ENCODE measurements around the gene USP16. TPM values are rescaled to one million over a fixed set of nuclear protein-coding genes. Genes with fewer than 3 reads are reported as not detected.

The USP16 gene
- total RNA-seq (2021): 30.6 and 31.7 TPM in 2 replicates
- long read RNA-seq, partial matches to known transcripts: 12 of 16 reads
- long read RNA-seq, other reads (novel, unspliced or antisense): 3 of 16 reads

GRCh38 chr21:29024474-29025327, at the start of gene USP16:
TSS of gene USP16 (plus strand) at chr21:29024668. CDS start at chr21:29027914, 3,246 bp downstream.
- no peak within 1 kb of the TSS for H4K8ac ChIP-seq (replicated peaks; ENCODE audit: insufficient read length, low read depth, low read length)
- peaks cover 3 to 20% (median 13%) of the 10 kb centered on the region in 3 experiments; a peak in 4 of 7 replicates for H3K36me3 Mint-ChIP-seq (ENCODE audit: insufficient read depth in 1 of 3, low read depth in 3 of 3)
- peak within 1 kb of the TSS; percentile 84 for H2AFZ ChIP-seq (ENCODE audit: low read length)
- H4K5ac ChIP-seq (ENCODE audit: insufficient read length, low read depth, low read length): no peak within 1 kb of the TSS
- no peak within 1 kb of the TSS for H2BK20ac ChIP-seq (ENCODE audit: low read depth, low read length, poor library complexity, severe bottlenecking)
- H3K56ac ChIP-seq (ENCODE audit: insufficient read length, low read depth, low read length): no peak within 1 kb of the TSS
- no peak within 1 kb of the TSS for H2AK5ac ChIP-seq (ENCODE audit: insufficient read length, low read length)
- no peaks in the 10 kb centered on the region for H3K79me1 ChIP-seq (ENCODE audit: insufficient read depth, low read depth, low read length, poor library complexity, severe bottlenecking)
- no peaks in the 10 kb centered on the region for H3K9me3 ChIP-seq (ENCODE audit: control insufficient read depth, low read depth, low read length)
- no peak for TF ChIP-seq CTCF (conservative IDR thresholded peaks at IDR 0.05)
- H3K27ac Mint-ChIP-seq: peak within 1 kb of the TSS; percentile 99 to 100 (median 100)
- H3K27me3 Mint-ChIP-seq (ENCODE audit: low read depth): no peaks in the 10 kb centered on the region
- H4K20me1 ChIP-seq (ENCODE audit: control insufficient read depth, insufficient read depth, insufficient read length): no peaks in the 10 kb centered on the region
- H3K79me2 ChIP-seq (ENCODE audit: insufficient read depth, low read length): peaks cover 2% of the 10 kb centered on the region; the same call in 1 of the 2 replicates
- peak within 1 kb of the TSS; percentile 90 for H2BK5ac ChIP-seq (ENCODE audit: insufficient read length, low read length)
- DNase-seq: peak; percentile 96
- peak within 1 kb of the TSS; percentile 98 for H3K14ac ChIP-seq (ENCODE audit: insufficient read depth, low read length)
- peak within 1 kb of the TSS; percentile 19 for H3K27ac ChIP-seq (ENCODE audit: insufficient read length, low read depth, low read length)
- peak within 1 kb of the TSS; percentile 98 for H3K18ac ChIP-seq (ENCODE audit: insufficient read length, low read depth, low read length)
- no peak within 1 kb of the TSS for H3T11ph ChIP-seq (ENCODE audit: low read length)
- H3K23me2 ChIP-seq (ENCODE audit: insufficient read length, low read depth, low read length, poor library complexity, severe bottlenecking): peaks cover 9% of the 10 kb centered on the region
- no peaks in the 10 kb centered on the region for H3K27me3 ChIP-seq (ENCODE audit: insufficient read depth, low read length)
- no peak within 1 kb of the TSS for H2BK12ac ChIP-seq (ENCODE audit: insufficient read length, low read depth, low read length)
- H3K4me1 ChIP-seq (ENCODE audit: insufficient read depth, low read length): no peaks in the 10 kb centered on the region
- H3K4me3 Mint-ChIP-seq: peak within 1 kb of the TSS; percentile 98 to 99
- H3K4me2 ChIP-seq (ENCODE audit: insufficient read depth, insufficient read length, low read length): peak within 1 kb of the TSS; percentile 91
- H3K4ac ChIP-seq (ENCODE audit: low read depth, low read length): no peak within 1 kb of the TSS; the same call in 1 of the 2 replicates
- peak within 1 kb of the TSS; percentile 88 for H3K9ac ChIP-seq (ENCODE audit: extremely low read depth, insufficient read length, low read length)
- no CpG with 5 or more reads among the region's 48 CpGs for WGBS (ENCODE audit: extremely low coverage, insufficient read length, low lambda C conversion rate)
- peaks cover 10% of the 10 kb centered on the region in 2 experiments; a peak in 3 of 4 replicates for H3K4me1 Mint-ChIP-seq
- no peak within 1 kb of the TSS for H3K23ac ChIP-seq (ENCODE audit: insufficient read length, low read depth, low read length)
- 0 out of 5 replicates have a peak, but pooled peaks cover 0 to 3% of the 10 kb centered on the region in 2 experiments for H3K9me3 Mint-ChIP-seq
- no peak within 1 kb of the TSS for H2BK15ac ChIP-seq (ENCODE audit: low read depth, low read length)
- H4K91ac ChIP-seq (ENCODE audit: insufficient read length, low read depth, low read length): no peak within 1 kb of the TSS
- H2BK120ac ChIP-seq (ENCODE audit: low read depth, low read length, poor library complexity, severe bottlenecking): no peak within 1 kb of the TSS
